K562 treated with DMSO at 1 percent for 48 hours (cell line): ENCODE measurements around the gene IFI27L2. TPM values are rescaled to one million over a fixed set of nuclear protein-coding genes. Genes with fewer than 3 reads are reported as not detected.

Source experiments
- total RNA-seq: library from RNA; unstranded; fragments of 300-600 nt; gene quantifications from 2 replicates; pipeline ENCODE4 v1.2.3, GENCODE V29; 2022; ENCODE audit warnings: low replicate concordance; ENCODE audit errors: extremely low read depth

Gene IFI27L2, protein sequence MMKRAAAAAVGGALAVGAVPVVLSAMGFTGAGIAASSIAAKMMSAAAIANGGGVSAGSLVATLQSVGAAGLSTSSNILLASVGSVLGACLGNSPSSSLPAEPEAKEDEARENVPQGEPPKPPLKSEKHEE
- not detected in 2 replicates for total RNA-seq

GRCh38 chr14:94129111-94129757, at the start of gene IFI27L2:
Gene IFI27L2 (minus strand): TSS chr14:94129604. CDS start chr14:94129564, 40 bp downstream.

GRCh38 chr14:94173885-94174603, 44.6 kb upstream of the IFI27L2 start, which contains the start of gene PPP4R4:
Gene PPP4R4 (plus strand): TSS chr14:94174322. CDS start chr14:94174466, 144 bp downstream.

GRCh38 chr14:94110552-94111181, 18.7 kb downstream of the IFI27L2 start, which contains the start of gene IFI27:
Gene IFI27 (plus strand): TSS chr14:94110736.

GRCh38 chr14:94080621-94081385, 48.6 kb downstream of the IFI27L2 start, which contains the start of the genes DDX24 and IFI27L1:
Gene DDX24 (minus strand): TSS chr14:94081202. CDS start chr14:94079742, 1,460 bp downstream.
Gene IFI27L1 (plus strand): TSS chr14:94081310. CDS start chr14:94096938, 15,628 bp downstream.

Other genes with a start within 250 kb of the IFI27L2 start
- gene FAM181A, start 202.3 kb downstream of the IFI27L2 start, total RNA-seq, result not detected in 2 replicates
- gene ASB2, start 153.0 kb downstream of the IFI27L2 start, total RNA-seq, result not detected in 2 replicates
- gene CCDC197, start 132.3 kb downstream of the IFI27L2 start, total RNA-seq, result not detected in 2 replicates
- not detected in 2 replicates for gene OTUB2, start 103.3 kb downstream of the IFI27L2 start, total RNA-seq
- gene DDX24, start 48.4 kb downstream of the IFI27L2 start, total RNA-seq, result not detected in 2 replicates
- not detected in 2 replicates for gene IFI27L1, start 48.3 kb downstream of the IFI27L2 start, total RNA-seq
- not detected in 2 replicates for gene IFI27, start 18.9 kb downstream of the IFI27L2 start, total RNA-seq
- gene PPP4R4, start 44.7 kb upstream of the IFI27L2 start, total RNA-seq, result not detected in 2 replicates
- gene SERPINA10, start 163.7 kb upstream of the IFI27L2 start, total RNA-seq, result not detected in 2 replicates
- not detected in 2 replicates for gene SERPINA6, start 193.7 kb upstream of the IFI27L2 start, total RNA-seq
- not detected in 2 replicates for gene SERPINA2, start 237.1 kb upstream of the IFI27L2 start, total RNA-seq